ENCODE data around the gene CR1. TPM values are rescaled to one million over a fixed set of nuclear protein-coding genes. Genes with fewer than 3 reads are reported as not detected.
"Not testable (repeated sequence)": the region's sequence is repeated elsewhere in the genome, so short reads cannot be mapped to it uniquely, and the experiment has no call there.

The CR1 gene
- total RNA-seq, 1 donor from 2014 or later = not detected

GRCh38 chr1:207672522-207673130, 176.7 kb downstream of the CR1 start:
- peak; percentile 12 for DNase-seq (ENCODE audit: low read depth)

GRCh38 chr1:207673399-207673798, 177.4 kb downstream of the CR1 start:
- no peak for DNase-seq (ENCODE audit: low read depth)

GRCh38 chr1:207676153-207676552, 180.2 kb downstream of the CR1 start:
- no peak for DNase-seq (ENCODE audit: low read depth)

GRCh38 chr1:207680590-207681388, 184.8 kb downstream of the CR1 start:
- DNase-seq (ENCODE audit: low read depth) = not testable (repeated sequence)

GRCh38 chr1:207682872-207683434, 187.0 kb downstream of the CR1 start:
- DNase-seq (ENCODE audit: low read depth) = not testable (repeated sequence)

- not testable (repeated sequence) for DNase-seq (ENCODE audit: low read depth)
These were observed 194.6 kb downstream of the CR1 start for GRCh38 chr1:207690551-207690950.

- DNase-seq (ENCODE audit: low read depth) = no peak
These were observed 195.1 kb downstream of the CR1 start for GRCh38 chr1:207691010-207691409.

Other genes with a start within 250 kb of the CR1 start
- 14.2 and 29.7 TPM in 2 replicates for gene CD55, start 174.5 kb upstream of the CR1 start, total RNA-seq
- gene CR2, start 41.8 kb upstream of the CR1 start, total RNA-seq = not detected in 2 replicates
- gene CR1L, start 149.0 kb downstream of the CR1 start, total RNA-seq = not detected in 2 replicates